Neural progenitor cell (in vitro differentiated cells): Measurements from ENCODE around the gene ANHX.

Experiments used
- EZH2 ChIP-seq: fragments of 200-600 bp; sonication (generic); IDR thresholded peaks from 2 replicates; pipeline ENCODE4 v1.6.1; 2017; ENCODE audit warnings: antibody characterized with exemption, mild to moderate bottlenecking, moderate library complexity
- TF ChIP-seq, protein P1 (sequence below): fragments of 200-600 bp; sonication (generic); IDR thresholded peaks from 2 replicates; pipeline ENCODE4 v1.5.1; 2017; ENCODE audit warnings: antibody characterized with exemption, mild to moderate bottlenecking

DNA sequence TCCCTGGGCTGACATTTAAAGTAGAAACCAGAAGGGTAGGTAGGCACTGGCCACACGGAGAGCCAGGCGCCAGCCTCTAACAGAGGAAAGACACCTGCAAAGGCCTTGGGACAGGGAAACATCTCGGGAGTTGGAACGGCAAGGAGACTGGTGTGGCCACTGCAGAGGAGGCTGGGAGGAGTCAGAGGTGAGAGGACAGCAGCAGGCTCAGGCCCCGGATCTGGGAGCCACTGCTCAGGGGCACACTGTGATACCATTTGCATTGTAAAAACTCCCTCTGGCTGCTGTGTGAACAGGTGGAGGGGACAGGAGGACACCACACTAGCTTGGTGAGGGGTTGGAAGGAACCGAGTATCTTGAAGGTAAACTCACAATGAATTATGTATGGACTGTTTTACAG is 2.7 kb downstream of the ANHX start:
- TF ChIP-seq, protein P1, sequence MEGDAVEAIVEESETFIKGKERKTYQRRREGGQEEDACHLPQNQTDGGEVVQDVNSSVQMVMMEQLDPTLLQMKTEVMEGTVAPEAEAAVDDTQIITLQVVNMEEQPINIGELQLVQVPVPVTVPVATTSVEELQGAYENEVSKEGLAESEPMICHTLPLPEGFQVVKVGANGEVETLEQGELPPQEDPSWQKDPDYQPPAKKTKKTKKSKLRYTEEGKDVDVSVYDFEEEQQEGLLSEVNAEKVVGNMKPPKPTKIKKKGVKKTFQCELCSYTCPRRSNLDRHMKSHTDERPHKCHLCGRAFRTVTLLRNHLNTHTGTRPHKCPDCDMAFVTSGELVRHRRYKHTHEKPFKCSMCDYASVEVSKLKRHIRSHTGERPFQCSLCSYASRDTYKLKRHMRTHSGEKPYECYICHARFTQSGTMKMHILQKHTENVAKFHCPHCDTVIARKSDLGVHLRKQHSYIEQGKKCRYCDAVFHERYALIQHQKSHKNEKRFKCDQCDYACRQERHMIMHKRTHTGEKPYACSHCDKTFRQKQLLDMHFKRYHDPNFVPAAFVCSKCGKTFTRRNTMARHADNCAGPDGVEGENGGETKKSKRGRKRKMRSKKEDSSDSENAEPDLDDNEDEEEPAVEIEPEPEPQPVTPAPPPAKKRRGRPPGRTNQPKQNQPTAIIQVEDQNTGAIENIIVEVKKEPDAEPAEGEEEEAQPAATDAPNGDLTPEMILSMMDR: no peak
- TF ChIP-seq EZH2: no peak
